Posterior vena cava (tissue), 2 donors: Measurements from ENCODE around the gene NUDT9. TPM values are rescaled to one million over a fixed set of nuclear protein-coding genes. Genes with fewer than 3 reads are reported as not detected.
"Not testable (repeated sequence)": the region's sequence is repeated elsewhere in the genome, so short reads cannot be mapped to it uniquely, and the experiment has no call there.

Experiments
- DNase-seq: peaks from one replicate; pipeline ENCODE4 v3.0.0-alpha.2; 2020; ENCODE audit warnings: low spot score
- intact Hi-C, 2 donors: fragments of 100-400 bp; cut with DNase I; formaldehyde crosslinking; loops; one replicate each; pipeline versions ENCODE4 v1.14.1 to v1.14.2; 2022 to 2023
- long read RNA-seq, 2 donors: library from polyadenylated mRNA; unstranded; transcript quantifications; one replicate each; pipeline ENCODE4 v2.0.0, GENCODE V29; 2020 to 2021
- total RNA-seq, 2 donors: library from RNA; stranded (reverse); fragmentation: NEBNext Ultra II Directional; extraction: Animal tissue kit (Norgen Biotek cat#: 25700); gene quantifications; one replicate each; pipeline ENCODE4 v1.2.1, GENCODE V29; 2021
- donor health status: DM: yes; HTN: yes; CAD: no.
- donor health status: DM: yes; HTN: yes; CAD: no.

The NUDT9 gene
- total RNA-seq = 10 to 100 TPM; 18.9 to 21.8 TPM
- long read RNA-seq, donor 1, partial matches to known transcripts = 0 of 7 reads
- long read RNA-seq, donor 1, other reads (novel, unspliced or antisense) = 0 of 7 reads
- long read RNA-seq, donor 2, transcript NUDT9-201 (8 exons, 1,701 nt) = major isoform, 65 of 85 reads
- long read RNA-seq, donor 2, partial matches to known transcripts = 8 of 85 reads
- long read RNA-seq, donor 2, other reads (novel, unspliced or antisense) = 8 of 85 reads

GRCh38 chr4:87422104-87423052, at the start of gene NUDT9:
NUDT9 (plus strand) TSS chr4:87422573; CDS start chr4:87422906, 333 bp downstream.
- intact Hi-C loops = loop anchor here in 1 of 2 donors (10.0 kb wide), 1 partner anchor 48 kb away; no protein-coding TSS in a partner anchor
- peak; percentile 99 for DNase-seq

GRCh38 chr4:87375719-87376291, 46.6 kb upstream of the NUDT9 start:
- no peak for DNase-seq
- intact Hi-C loops = loop anchor here in 1 of 2 donors (5.0 to 10.0 kb wide), 2 partner anchors 49 to 86 kb away; partner anchors contain the start of gene NUDT9

GRCh38 chr4:87377816-87378215, 44.6 kb upstream of the NUDT9 start:
- intact Hi-C loops = loop anchor here in 1 of 2 donors (5.0 to 10.0 kb wide), 2 partner anchors 47 to 84 kb away; partner anchors contain the start of gene NUDT9
- DNase-seq = no peak

- intact Hi-C loops = loop anchor here in 1 of 2 donors (10.0 kb wide), 1 partner anchor 63 kb away; no protein-coding TSS in a partner anchor
- DNase-seq = no peak
These were observed 40.3 kb upstream of the NUDT9 start for GRCh38 chr4:87382116-87382515.

GRCh38 chr4:87382931-87383330, 39.4 kb upstream of the NUDT9 start:
- intact Hi-C loops = loop anchor here in 1 of 2 donors (10.0 kb wide), 1 partner anchor 62 kb away; no protein-coding TSS in a partner anchor

GRCh38 chr4:87384466-87385132, 37.8 kb upstream of the NUDT9 start:
- intact Hi-C loops = loop anchor here in 1 of 2 donors (10.0 kb wide), 1 partner anchor 60 kb away; no protein-coding TSS in a partner anchor
- DNase-seq = not testable (repeated sequence)

More at GRCh38 chr4:87382931-87383330, 39.4 kb upstream of the NUDT9 start:
- DNase-seq = no peak

GRCh38 chr4:87387237-87387636, 35.1 kb upstream of the NUDT9 start:
- intact Hi-C loops = loop anchor here in 1 of 2 donors (10.0 kb wide), 1 partner anchor 58 kb away; no protein-coding TSS in a partner anchor
- DNase-seq = no peak

- intact Hi-C loops = loop anchor here in 1 of 2 donors (10.0 kb wide), 1 partner anchor 56 kb away; no protein-coding TSS in a partner anchor
These were observed 33.5 kb upstream of the NUDT9 start for GRCh38 chr4:87388901-87389300.

GRCh38 chr4:87390055-87390454, 32.3 kb upstream of the NUDT9 start:
- DNase-seq, intact Hi-C loops: not testable (repeated sequence)

More at GRCh38 chr4:87388901-87389300, 33.5 kb upstream of the NUDT9 start:
- DNase-seq = no peak

GRCh38 chr4:87390551-87390890, 31.9 kb upstream of the NUDT9 start:
- no peak for DNase-seq
- intact Hi-C loops = no loop called here

GRCh38 chr4:87390891-87391575, 31.3 kb upstream of the NUDT9 start, which contains the start of gene HSD17B11:
HSD17B11 (minus strand) TSS chr4:87391188; CDS start chr4:87391070, 118 bp downstream.
- DNase-seq = peak; percentile 97
- intact Hi-C loops = no loop called here

GRCh38 chr4:87391576-87392054, 30.8 kb upstream of the NUDT9 start:
- intact Hi-C loops = no loop called here
- DNase-seq = no peak

- no peak for DNase-seq
- intact Hi-C loops = no loop called here
These were observed 30.2 kb upstream of the NUDT9 start for GRCh38 chr4:87392183-87392582.

GRCh38 chr4:87395073-87395472, 27.3 kb upstream of the NUDT9 start:
- DNase-seq, intact Hi-C loops: not testable (repeated sequence)

GRCh38 chr4:87395851-87396250, 26.5 kb upstream of the NUDT9 start:
- intact Hi-C loops, DNase-seq: not testable (repeated sequence)

- no peak for DNase-seq
- intact Hi-C loops = no loop called here
These were observed 23.2 kb upstream of the NUDT9 start for GRCh38 chr4:87399148-87399547.

GRCh38 chr4:87399954-87400353, 22.4 kb upstream of the NUDT9 start:
- intact Hi-C loops = no loop called here
- DNase-seq = no peak

GRCh38 chr4:87403732-87404131, 18.6 kb upstream of the NUDT9 start:
- DNase-seq, intact Hi-C loops: not testable (repeated sequence)
